Activated CD4-positive, alpha-beta T cell treated with anti-CD3 and anti-CD28 coated beads, Interleukin-2, amount 10 ng/mL, durations not matched to agents 7 days and 5 days (primary cell): ENCODE data around the gene ODAD4. TPM values are rescaled to one million over a fixed set of nuclear protein-coding genes. Genes with fewer than 3 reads are reported as not detected.
"Not testable (repeated sequence)": the region's sequence is repeated elsewhere in the genome, so short reads cannot be mapped to it uniquely, and the experiment has no call there.

Experiments
- CTCF ChIA-PET: fragments of 350-600 bp; sonication (Branson Sonifier 250); formaldehyde crosslinking; loops from one replicate; lab custom pipeline; 2021; ENCODE audit warnings: antibody characterized with exemption; lab: Charles Lee
- POLR2A ChIA-PET: fragments of 350-600 bp; sonication (Branson Sonifier 250); formaldehyde crosslinking; loops from one replicate; lab custom pipeline; 2021; ENCODE audit warnings: antibody characterized with exemption; lab: Charles Lee
- DNase-seq: peaks from one replicate; pipeline ENCODE4 v3.0.0-alpha.2; 2020
- H3K27ac Mint-ChIP-seq: one replicate; pipeline ENCODE4 v1.8.0; 2021; ENCODE audit warnings: mild to moderate bottlenecking, moderate library complexity, mixed read lengths
- H3K27me3 Mint-ChIP-seq: one replicate; pipeline ENCODE4 v1.8.0; 2021; ENCODE audit warnings: mixed read lengths
- H3K36me3 Mint-ChIP-seq: one replicate; pipeline ENCODE4 v1.8.0; 2021; ENCODE audit warnings: low read depth, mixed read lengths
- H3K4me1 Mint-ChIP-seq: one replicate; pipeline ENCODE4 v1.8.0; 2021; ENCODE audit warnings: mixed read lengths
- H3K4me3 Mint-ChIP-seq: one replicate; pipeline ENCODE4 v1.8.0; 2021; ENCODE audit warnings: mild to moderate bottlenecking, moderate library complexity, mixed read lengths
- H3K9me3 Mint-ChIP-seq: one replicate; pipeline ENCODE4 v1.8.0; 2021; ENCODE audit warnings: mixed read lengths
- total RNA-seq, 2 experiments: library from RNA; stranded (reverse); gene quantifications; one replicate each; pipeline ENCODE4 v1.2.3, GENCODE V29; 2021

ODAD4 gene
- total RNA-seq, 2 experiments from 2014 or later = 0.40 to 0.42 TPM

- peak overlapping the region; percentile 96 for H3K27ac Mint-ChIP-seq
- no peak for DNase-seq
Observed at GRCh38 chr17:41917192-41917591, 13.2 kb upstream of the ODAD4 start.

GRCh38 chr17:41917679-41918313 is 12.6 kb upstream of the ODAD4 start:
- no peaks in the 10 kb centered on the region for H3K9me3 Mint-ChIP-seq
- peaks cover 39% of the 10 kb centered on the region for H3K4me1 Mint-ChIP-seq
- H3K27ac Mint-ChIP-seq = peak overlapping the region; percentile 96
- H3K27me3 Mint-ChIP-seq = no peaks in the 10 kb centered on the region
- CTCF ChIA-PET = interaction anchor here (0.7 to 2.7 kb wide), 12 partner anchors 9 to 185 kb away, joined by 3 to 15 read pairs (median 4); partner anchors contain the start of genes KLHL11 and ODAD4
- DNase-seq = peak; percentile 32
- H3K4me3 Mint-ChIP-seq = peak overlapping the region; percentile 95
- peaks cover 13% of the 10 kb centered on the region for H3K36me3 Mint-ChIP-seq
- POLR2A ChIA-PET = interaction anchor here (0.6 kb wide), 1 partner anchor 48 kb away, joined by 4 read pairs; no protein-coding TSS in a partner anchor

More at GRCh38 chr17:41917192-41917591, 13.2 kb upstream of the ODAD4 start:
- POLR2A ChIA-PET = no interaction called here
- peaks cover 42% of the 10 kb centered on the region for H3K4me1 Mint-ChIP-seq
- CTCF ChIA-PET = interaction anchor here (0.7 to 2.7 kb wide), 6 partner anchors 13 to 186 kb away, joined by 3 to 15 read pairs (median 4); partner anchors contain the start of gene ODAD4
- H3K4me3 Mint-ChIP-seq = peak overlapping the region; percentile 95
- no peaks in the 10 kb centered on the region for H3K27me3 Mint-ChIP-seq
- H3K9me3 Mint-ChIP-seq = no peaks in the 10 kb centered on the region
- peaks cover 18% of the 10 kb centered on the region for H3K36me3 Mint-ChIP-seq

- CTCF ChIA-PET = interaction anchor here (0.7 to 2.7 kb wide), 12 partner anchors 9 to 138 kb away, joined by 3 to 15 read pairs (median 4); partner anchors contain the start of genes KLHL11 and ODAD4
- peak within 1 kb of the TSS; percentile 95 for H3K4me3 Mint-ChIP-seq
- H3K4me1 Mint-ChIP-seq = peaks cover 38% of the 10 kb centered on the region
- POLR2A ChIA-PET = interaction anchor here (0.5 to 1.3 kb wide), 3 partner anchors 12 to 47 kb away, joined by 3 to 5 read pairs (median 4); partner anchors contain the start of gene ODAD4
- no peaks in the 10 kb centered on the region for H3K9me3 Mint-ChIP-seq
- peak within 1 kb of the TSS; percentile 96 for H3K27ac Mint-ChIP-seq
- DNase-seq = peak; percentile 98
- H3K27me3 Mint-ChIP-seq = no peaks in the 10 kb centered on the region
- H3K36me3 Mint-ChIP-seq = peaks cover 7% of the 10 kb centered on the region
Observed at GRCh38 chr17:41918314-41919164, 11.9 kb upstream of the ODAD4 start, which contains the start of gene ACLY. Gene ACLY, minus strand, starts transcription at chr17:41918951. Its CDS starts 5,078 bp downstream, at chr17:41913873.

- peak overlapping the region; percentile 96 for H3K27ac Mint-ChIP-seq
- H3K36me3 Mint-ChIP-seq = peaks cover 5% of the 10 kb centered on the region
- H3K4me3 Mint-ChIP-seq = peak overlapping the region; percentile 95
- peaks cover 33% of the 10 kb centered on the region for H3K4me1 Mint-ChIP-seq
- no peak for DNase-seq
- no peaks in the 10 kb centered on the region for H3K9me3 Mint-ChIP-seq
- no peaks in the 10 kb centered on the region for H3K27me3 Mint-ChIP-seq
- ChIA-PET CTCF (interaction anchor here (0.7 to 2.7 kb wide), 8 partner anchors 9 to 137 kb away, joined by 3 to 15 read pairs (median 4); partner anchors contain the start of genes KLHL11 and ODAD4), POLR2A (interaction anchor here (1.3 kb wide), 1 partner anchor 11 kb away, joined by 5 read pairs; the partner anchor contains the start of gene ODAD4)
Observed at GRCh38 chr17:41919165-41919817, 11.1 kb upstream of the ODAD4 start.

- Mint-ChIP-seq H3K4me3 (peak overlapping the region; percentile 27), H3K27ac (peak overlapping the region; percentile 96), H3K27me3 (no peaks in the 10 kb centered on the region), H3K36me3 (peaks cover 5% of the 10 kb centered on the region), H3K9me3 (no peaks in the 10 kb centered on the region), H3K4me1 (peaks cover 27% of the 10 kb centered on the region)
- no peak for DNase-seq
- ChIA-PET CTCF (interaction anchor here (1.4 to 2.0 kb wide), 2 partner anchors 9 to 16 kb away, joined by 4 to 7 read pairs; no protein-coding TSS in a partner anchor), POLR2A (interaction anchor here (0.6 kb wide), 1 partner anchor 682 kb away, joined by 3 read pairs; no protein-coding TSS in a partner anchor)
Observed at GRCh38 chr17:41919840-41920579, 10.4 kb upstream of the ODAD4 start.

- ChIA-PET POLR2A (interaction anchor here (0.6 kb wide), 1 partner anchor 682 kb away, joined by 3 read pairs; no protein-coding TSS in a partner anchor), CTCF (interaction anchor here (1.4 to 2.0 kb wide), 2 partner anchors 9 to 16 kb away, joined by 4 to 7 read pairs; no protein-coding TSS in a partner anchor)
- peaks cover 25% of the 10 kb centered on the region for H3K4me1 Mint-ChIP-seq
- no peaks in the 10 kb centered on the region for H3K9me3 Mint-ChIP-seq
- peaks cover 5% of the 10 kb centered on the region for H3K36me3 Mint-ChIP-seq
- no peaks in the 10 kb centered on the region for H3K27me3 Mint-ChIP-seq
- DNase-seq = no peak
- H3K4me3 Mint-ChIP-seq = no peak overlapping the region
- no peak overlapping the region for H3K27ac Mint-ChIP-seq
Observed at GRCh38 chr17:41920580-41920955, 9.8 kb upstream of the ODAD4 start.

- H3K9me3 Mint-ChIP-seq = no peaks in the 10 kb centered on the region
- peaks cover 32% of the 10 kb centered on the region for H3K4me1 Mint-ChIP-seq
- H3K27me3 Mint-ChIP-seq = no peaks in the 10 kb centered on the region
- peaks cover 3% of the 10 kb centered on the region for H3K36me3 Mint-ChIP-seq
- peak overlapping the region; percentile 69 for H3K27ac Mint-ChIP-seq
- no peak overlapping the region for H3K4me3 Mint-ChIP-seq
- DNase-seq = no peak
- POLR2A ChIA-PET = no interaction called here
- CTCF ChIA-PET = interaction anchor here (0.6 to 1.7 kb wide), 3 partner anchors 13 to 39 kb away, joined by 3 read pairs; no protein-coding TSS in a partner anchor
Observed at GRCh38 chr17:41925991-41926590, 4.3 kb upstream of the ODAD4 start.

- ChIA-PET POLR2A (no interaction called here), CTCF (interaction anchor here (0.7 to 1.5 kb wide), 6 partner anchors 8 to 731 kb away, joined by 3 to 4 read pairs (median 4); partner anchors contain the start of genes ACLY and TUBG2)
- no peaks in the 10 kb centered on the region for H3K27me3 Mint-ChIP-seq
- H3K36me3 Mint-ChIP-seq = peaks cover 3% of the 10 kb centered on the region
- H3K4me3 Mint-ChIP-seq = peak overlapping the region; percentile 97
- H3K4me1 Mint-ChIP-seq = peaks cover 55% of the 10 kb centered on the region
- no peak for DNase-seq
- H3K9me3 Mint-ChIP-seq = no peaks in the 10 kb centered on the region
- peak overlapping the region; percentile 97 for H3K27ac Mint-ChIP-seq
Observed at GRCh38 chr17:41928693-41929251, 1.6 kb upstream of the ODAD4 start.

GRCh38 chr17:41930833-41931156 is 378 bp downstream of the ODAD4 start:
- ChIA-PET CTCF (interaction anchor here (0.6 to 1.8 kb wide), 13 partner anchors 9 to 605 kb away, joined by 3 to 15 read pairs (median 4); partner anchors contain the start of genes ACLY, KLHL11, NAGLU and NKIRAS2), POLR2A (interaction anchor here (0.5 to 1.2 kb wide), 8 partner anchors 12 to 458 kb away, joined by 3 to 7 read pairs (median 4); partner anchors contain the start of genes ACLY and STAT3)
- not testable (repeated sequence) for H3K27me3 Mint-ChIP-seq

GRCh38 chr17:41931715-41932114 is 1.3 kb downstream of the ODAD4 start:
- H3K27me3 Mint-ChIP-seq, H3K36me3 Mint-ChIP-seq, H3K4me3 Mint-ChIP-seq, DNase-seq, POLR2A ChIA-PET, H3K27ac Mint-ChIP-seq, H3K9me3 Mint-ChIP-seq: not testable (repeated sequence)
- CTCF ChIA-PET = interaction anchor here (1.0 to 1.9 kb wide), 3 partner anchors 13 to 604 kb away, joined by 3 to 8 read pairs (median 5); partner anchors contain the start of genes ACLY and NAGLU
- H3K4me1 Mint-ChIP-seq = peaks cover 48% of the 10 kb centered on the region

More at GRCh38 chr17:41930833-41931156, 378 bp downstream of the ODAD4 start:
- Mint-ChIP-seq H3K4me1 (peaks cover 53% of the 10 kb centered on the region), H3K4me3 (peak overlapping the region; percentile 97), H3K27ac (peak overlapping the region; percentile 97)
- not testable (repeated sequence) for H3K9me3 Mint-ChIP-seq, H3K36me3 Mint-ChIP-seq, DNase-seq
